Body of pancreas (tissue), 4 donors: ENCODE results near the gene TRAF1. TPM values are rescaled to one million over a fixed set of nuclear protein-coding genes. Genes with fewer than 3 reads are reported as not detected.

Experiments
- ATAC-seq: fragments of 150-250 bp; one replicate; pipeline ENCODE4 v1.9.1; 2016
- DNase-seq, 4 donors: peaks; one replicate each; pipeline ENCODE4 v3.0.0-alpha.2; 2019
- H3K27ac ChIP-seq, 4 donors: fragments of 200-600 bp; sonication (generic); 1 replicate in 3 of 4; 2 replicates in 1 of 4; pipeline versions ENCODE4 v1.5.1 to v1.6.1; 2016 to 2019; ENCODE audit warnings: mild to moderate bottlenecking in 1 of 4, mixed read lengths in 1 of 4, moderate library complexity in 1 of 4
- H3K27me3 ChIP-seq, 2 donors: fragments of 200-600 bp; sonication (generic); one replicate each; pipeline ENCODE4 v1.6.0; 2016; ENCODE audit warnings: mild to moderate bottlenecking in 1 of 2
- H3K36me3 ChIP-seq, 2 donors: fragments of 200-600 bp; sonication (generic); replicated peaks in 1 of 2; 2 replicates each; pipeline ENCODE4 v1.5.1; 2016; ENCODE audit warnings: low read depth in 2 of 2; ENCODE audit not compliant: insufficient read depth in 1 of 2
- H3K4me1 ChIP-seq: fragments of 200-600 bp; sonication (generic); one replicate; pipeline ENCODE4 v1.6.0; 2016
- H3K4me3 ChIP-seq, 2 donors: fragments of 200-600 bp; sonication (generic); 1 replicate in 1 of 2; 2 replicates in 1 of 2; pipeline ENCODE4 v1.5.1; 2016 to 2019
- H3K9me3 ChIP-seq, 3 donors: fragments of 200-600 bp; sonication (generic); 1 replicate in 2 of 3; 2 replicates in 1 of 3; pipeline ENCODE4 v1.5.1; 2016
- CTCF ChIP-seq, 7 experiments: fragments of 450-650 bp in 4 of 7; fragments of 200-600 bp in 3 of 7; sonication (generic) in 3 of 7; IDR thresholded peaks; one replicate each; pipeline ENCODE4 v1.5.1; 2016 to 2019; ENCODE audit warnings: antibody characterized with exemption in 7 of 7
- POLR2A ChIP-seq, 3 donors: fragments of 450-650 bp; IDR thresholded peaks; one replicate each; pipeline ENCODE4 v1.6.1; 2016; ENCODE audit warnings: antibody characterized with exemption in 3 of 3, mild to moderate bottlenecking in 2 of 3
- WGBS, 2 donors: methylation state at CpG; one replicate each; pipeline ENCODE4 v1.1.5; 2017; 5-methylcytosine and 5-hydroxymethylcytosine counted together
- intact Hi-C: fragments of 100-400 bp; cut with DNase I; formaldehyde crosslinking; loops from one replicate; pipeline ENCODE4 v1.15.1; 2023
- total RNA-seq, 2 donors: library from RNA; depleted of rRNA; stranded (reverse); fragments of >200 nt; gene quantifications; one replicate each; pipeline ENCODE4 v1.1.0, GENCODE V29; 2016

Gene TRAF1
- total RNA-seq, 2 donors from 2014 or later, result 4.4 to 8.2 TPM

DNA sequence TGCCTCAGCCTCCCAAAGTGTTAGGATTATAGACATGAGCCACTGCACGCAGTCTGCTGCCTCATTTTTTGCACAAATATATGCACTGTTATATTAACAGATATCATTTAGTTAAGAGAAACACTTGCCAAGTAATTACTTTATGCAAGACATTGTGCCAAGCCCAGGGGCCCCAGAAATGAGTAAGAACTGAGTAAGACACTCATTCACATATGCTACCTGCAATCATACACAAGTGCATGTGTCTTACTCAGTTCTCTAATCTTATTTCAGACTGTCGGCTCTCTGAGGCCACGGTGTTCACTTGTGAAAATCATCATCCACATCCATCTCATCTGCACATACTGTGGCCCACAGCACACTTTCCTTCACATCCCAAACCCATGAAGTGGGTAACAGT, 16.0 kb downstream of the TRAF1 start:
- WGBS, 2 donors, result 86 to 87% methylated on average over 3 of the region's 3 CpGs
- Histone ChIP-seq H3K27ac (no peak overlapping the region), H3K36me3 (no peaks in the 10 kb centered on the region), H3K4me1 (no peaks in the 10 kb centered on the region), H3K9me3 (no peaks in the 10 kb centered on the region), H3K27me3 (no peaks in the 10 kb centered on the region), H3K4me3 (no peak overlapping the region)
- DNase-seq (no peak), ATAC-seq (no peak)
- intact Hi-C loops, result loop anchor here (10.0 kb wide), 1 partner anchor 64 kb away; no protein-coding TSS in a partner anchor
- TF ChIP-seq CTCF (IDR thresholded peaks at IDR 0.05), result no peak
- no peak for TF ChIP-seq POLR2A (IDR thresholded peaks at IDR 0.05)

DNA sequence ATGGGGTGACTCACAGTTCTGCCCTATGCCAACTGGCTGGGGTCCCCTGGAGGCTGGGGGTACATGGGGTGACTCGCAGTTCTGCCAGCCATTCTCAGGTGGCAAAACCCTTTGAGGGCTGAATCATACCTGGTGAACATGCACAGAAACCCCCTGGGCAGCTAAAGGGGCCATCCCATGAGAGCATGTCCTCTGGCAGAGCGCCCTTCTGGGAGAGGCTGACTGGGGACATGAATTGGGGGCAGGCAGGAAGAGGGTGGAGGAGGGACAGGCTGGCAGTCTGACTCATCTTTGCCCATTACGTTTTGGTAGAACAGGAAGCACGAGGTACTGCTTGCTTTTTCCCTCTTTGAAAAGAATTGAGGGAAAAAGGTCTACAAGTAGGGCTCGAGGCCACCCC, 16.7 kb downstream of the TRAF1 start:
- no peak overlapping the region for H3K4me3 ChIP-seq
- intact Hi-C loops, result loop anchor here (10.0 kb wide), 1 partner anchor 65 kb away; no protein-coding TSS in a partner anchor
- no peak overlapping the region for H3K27ac ChIP-seq
- no peak for DNase-seq
- H3K9me3 ChIP-seq, result no peaks in the 10 kb centered on the region
- H3K4me1 ChIP-seq, result no peaks in the 10 kb centered on the region
- no peaks in the 10 kb centered on the region for H3K27me3 ChIP-seq
- H3K36me3 ChIP-seq, result no peaks in the 10 kb centered on the region
- TF ChIP-seq POLR2A (IDR thresholded peaks at IDR 0.05), result no peak
- TF ChIP-seq CTCF (IDR thresholded peaks at IDR 0.05), result no peak
- ATAC-seq, result no peak
- WGBS, 2 donors, result 59 to 69% methylated on average over 5 of the region's 5 CpGs

DNA sequence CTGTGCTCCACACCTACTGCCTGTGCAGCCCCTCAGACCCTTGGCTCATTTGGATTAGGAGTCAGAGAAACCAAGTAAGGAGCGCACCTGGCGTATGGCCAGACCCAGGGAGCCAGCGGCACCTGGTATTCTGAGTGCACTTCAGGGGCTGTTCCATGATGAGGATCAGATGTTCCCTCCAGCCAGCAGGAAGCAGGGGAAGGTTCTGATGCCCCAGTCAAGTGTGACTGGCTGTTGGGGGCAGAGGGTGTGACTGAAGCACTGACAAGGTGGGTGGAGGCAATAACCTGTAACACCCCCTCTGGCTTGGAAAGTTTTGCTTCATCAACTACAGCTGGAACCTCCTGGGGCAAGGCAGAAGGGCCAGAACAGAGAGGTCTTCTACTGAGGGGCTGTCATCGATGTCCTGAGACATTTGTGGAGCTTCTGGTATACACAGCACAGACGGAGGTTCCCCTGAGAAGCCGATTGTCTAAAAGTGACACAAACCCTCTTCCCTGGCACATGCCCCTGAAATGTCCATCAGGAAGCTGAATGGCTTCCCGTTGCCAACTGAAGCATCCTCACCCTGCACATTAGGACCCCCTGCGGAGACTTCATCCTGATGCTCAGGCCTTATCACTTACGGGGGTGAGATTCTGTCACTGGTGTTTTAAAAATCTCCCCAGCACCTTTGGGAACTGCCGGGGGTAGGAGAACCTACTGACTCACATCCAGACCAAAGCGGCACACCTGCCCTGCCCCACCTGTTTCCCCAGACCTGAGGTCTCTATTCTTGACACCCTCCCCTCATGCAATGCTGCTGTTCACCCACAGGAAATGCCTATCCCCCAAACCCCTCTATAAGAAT, 21.1 kb downstream of the TRAF1 start:
- no peaks in the 10 kb centered on the region for H3K4me1 ChIP-seq
- no peaks in the 10 kb centered on the region for H3K9me3 ChIP-seq
- H3K27me3 ChIP-seq, result no peaks in the 10 kb centered on the region
- DNase-seq (no peak), ATAC-seq (no peak)
- H3K27ac ChIP-seq, result no peak overlapping the region
- H3K36me3 ChIP-seq, result no peaks in the 10 kb centered on the region
- H3K4me3 ChIP-seq, result no peak overlapping the region
- WGBS, 2 donors, result 81 to 83% methylated on average over 8 to 11 of the region's 11 CpGs
- TF ChIP-seq CTCF (IDR thresholded peaks at IDR 0.05) (no peak), POLR2A (IDR thresholded peaks at IDR 0.05) (no peak)
- intact Hi-C loops, result no loop called here

GRCh38 chr9:120904978-120905301, 21.7 kb downstream of the TRAF1 start:
- DNase-seq, result no peak
- no peak for TF ChIP-seq POLR2A (IDR thresholded peaks at IDR 0.05)
- TF ChIP-seq CTCF (IDR thresholded peaks at IDR 0.05), result no peak
- no peaks in the 10 kb centered on the region for H3K9me3 ChIP-seq
- 91 to 96% methylated on average over 10 to 11 of the region's 11 CpGs for WGBS, 2 donors
- H3K4me1 ChIP-seq, result no peaks in the 10 kb centered on the region
- intact Hi-C loops, result no loop called here
- ATAC-seq, result no peak
- no peak overlapping the region for H3K27ac ChIP-seq
- no peaks in the 10 kb centered on the region for H3K36me3 ChIP-seq
- no peak overlapping the region for H3K4me3 ChIP-seq
- no peaks in the 10 kb centered on the region for H3K27me3 ChIP-seq
